Activated CD8-positive, alpha-beta memory T cell treated with anti-CD3 and anti-CD28 coated beads, Interleukin-2, amount 50 U/mL, for 4 hours (primary cell): ENCODE data around the gene ACTR8.

Experiments
- DNase-seq: peaks from one replicate; pipeline ENCODE4 v3.0.0-alpha.2; 2020

ACTR8 gene

DNA sequence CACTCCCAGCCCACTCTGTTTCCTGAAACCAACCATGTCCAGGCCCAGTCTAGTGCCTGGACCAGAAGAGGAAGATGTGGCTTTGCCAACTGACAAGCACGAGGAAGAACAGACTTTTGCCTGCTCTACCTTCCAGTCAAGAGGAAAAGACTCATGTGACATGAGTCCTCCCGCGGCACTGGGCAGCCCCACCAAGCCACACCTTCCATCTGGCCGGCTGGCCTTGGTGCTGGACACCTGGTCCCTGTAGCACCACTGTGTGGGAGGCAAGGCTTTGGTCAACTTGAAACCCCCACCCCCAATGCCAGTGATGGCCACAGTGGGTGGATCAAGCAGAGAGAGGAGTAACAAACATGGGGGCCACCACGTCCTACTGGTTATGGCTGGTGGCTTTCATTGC is 48.3 kb downstream of the ACTR8 start:
- DNase-seq = no peak

DNA sequence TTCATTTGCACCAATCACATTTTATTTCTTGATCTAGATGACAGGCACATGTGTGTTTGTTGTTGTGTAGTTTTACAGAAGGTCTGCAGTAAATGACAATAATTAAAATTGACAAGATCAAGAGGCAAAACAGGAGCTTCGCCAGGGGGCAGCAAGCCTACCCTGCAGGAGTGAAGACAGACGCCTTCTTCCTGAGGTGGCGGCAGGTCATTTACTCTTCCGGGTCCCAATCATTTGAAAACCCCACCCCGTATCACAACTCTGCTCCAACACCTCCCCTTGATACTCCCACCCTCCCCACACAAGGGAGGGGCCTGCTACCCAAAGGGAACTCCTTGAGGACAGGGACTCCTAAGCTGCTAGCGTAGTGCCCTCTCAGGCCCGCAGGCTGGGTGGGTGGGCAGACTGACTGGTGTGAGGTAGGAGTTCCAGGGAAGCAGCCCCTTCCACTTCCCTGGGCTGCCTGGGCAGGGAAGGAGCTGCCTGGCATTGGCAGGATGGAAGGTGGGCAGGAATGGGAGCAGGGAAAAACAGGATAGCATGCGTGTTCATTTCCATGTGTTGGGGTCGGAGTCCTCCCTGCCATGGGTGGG is 48.8 kb downstream of the ACTR8 start:
- DNase-seq = no peak

DNA sequence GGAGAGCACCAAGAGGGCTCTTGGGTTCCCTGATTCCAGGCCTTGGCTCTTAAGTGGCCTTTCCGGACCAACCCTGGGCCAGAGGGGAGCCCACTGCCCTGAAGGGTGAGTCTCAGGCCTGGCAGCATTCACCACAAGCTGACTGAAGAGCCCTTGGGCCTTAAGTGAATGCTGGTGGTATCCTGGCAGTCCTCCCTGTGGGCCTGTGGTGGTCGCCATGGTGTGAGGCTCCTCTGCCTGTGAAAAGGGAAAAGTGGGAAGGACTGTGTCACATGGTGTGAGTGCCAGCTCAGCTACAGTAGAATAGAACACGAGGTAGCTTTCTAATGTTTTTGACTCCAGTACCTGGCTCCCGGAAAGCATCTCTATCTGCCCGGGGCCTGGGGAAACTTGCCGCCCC is 51.0 kb downstream of the ACTR8 start:
- DNase-seq = no peak

DNA sequence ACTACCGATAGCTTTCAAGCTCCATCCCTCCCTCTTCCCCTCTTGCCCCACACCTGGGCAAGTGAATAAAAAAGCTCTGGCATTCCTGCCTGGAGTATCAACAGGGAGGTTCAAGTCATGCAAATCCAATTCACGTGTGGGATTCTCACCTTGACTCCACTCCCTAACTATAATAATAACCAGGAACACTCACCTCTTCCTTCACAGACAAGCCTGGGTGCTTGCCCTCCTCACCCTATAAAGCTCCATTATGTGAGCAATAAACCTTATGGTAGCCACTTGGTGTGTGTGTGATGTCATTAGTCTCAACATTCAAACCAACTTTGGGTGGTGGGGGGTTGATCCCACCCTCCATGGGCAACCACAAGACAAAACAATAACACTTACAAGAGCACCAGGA is 52.3 kb downstream of the ACTR8 start:
- DNase-seq = no peak

DNA sequence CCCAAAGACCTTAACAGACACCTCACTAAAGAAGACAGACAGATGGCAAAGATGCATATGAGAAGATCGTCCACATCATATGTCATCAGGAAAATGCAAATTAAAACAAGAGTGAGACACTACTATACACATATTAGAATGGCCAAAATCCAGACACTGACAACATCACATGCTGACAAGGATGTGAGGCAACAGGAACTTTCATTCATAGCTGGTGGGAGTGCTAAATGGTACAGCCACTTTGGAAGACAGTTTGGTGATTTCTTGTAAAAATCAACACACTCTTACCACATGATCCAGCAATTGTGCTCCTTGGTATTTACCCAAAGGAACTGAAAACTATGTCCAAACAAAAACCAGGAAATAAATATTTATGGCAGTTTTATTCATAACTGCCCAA is 53.4 kb downstream of the ACTR8 start:
- no peak for DNase-seq

DNA sequence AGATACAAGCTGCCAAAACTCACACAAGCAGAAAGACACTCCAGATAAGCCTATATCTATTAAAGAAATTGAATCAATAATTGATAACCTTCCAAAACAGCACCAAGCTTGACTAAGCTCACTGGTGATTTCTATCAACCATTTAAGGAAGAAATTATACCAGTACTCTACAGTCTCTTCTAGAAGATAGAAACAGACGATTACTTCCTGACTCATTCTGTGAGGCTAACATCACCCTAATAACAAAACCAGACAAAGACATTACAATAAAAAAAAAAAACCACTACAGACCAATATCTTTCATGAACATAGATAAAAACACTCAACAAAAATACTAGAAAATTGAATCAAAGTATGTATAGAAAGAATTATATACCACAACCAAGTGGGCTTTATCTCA is 55.9 kb downstream of the ACTR8 start:
- DNase-seq = no peak

DNA sequence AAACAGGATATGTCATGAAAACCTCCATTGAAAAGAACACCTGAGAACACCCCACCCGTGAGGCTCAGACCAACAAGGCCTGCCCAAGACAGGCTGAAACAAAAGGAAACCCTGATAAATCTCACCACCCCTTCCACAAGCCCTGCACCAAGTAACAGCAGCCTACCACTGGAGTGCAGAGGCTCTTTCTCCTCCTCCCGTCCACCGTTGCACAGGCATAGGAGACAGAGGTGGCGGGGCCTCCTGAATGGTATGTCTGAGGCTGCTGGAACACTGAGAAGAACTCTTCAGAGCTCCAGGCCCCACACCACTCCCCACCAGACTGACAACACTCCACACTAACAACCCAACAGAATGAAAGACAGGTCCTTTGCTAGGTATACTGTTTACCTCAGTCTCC is 57.2 kb downstream of the ACTR8 start:
- no peak for DNase-seq

DNA sequence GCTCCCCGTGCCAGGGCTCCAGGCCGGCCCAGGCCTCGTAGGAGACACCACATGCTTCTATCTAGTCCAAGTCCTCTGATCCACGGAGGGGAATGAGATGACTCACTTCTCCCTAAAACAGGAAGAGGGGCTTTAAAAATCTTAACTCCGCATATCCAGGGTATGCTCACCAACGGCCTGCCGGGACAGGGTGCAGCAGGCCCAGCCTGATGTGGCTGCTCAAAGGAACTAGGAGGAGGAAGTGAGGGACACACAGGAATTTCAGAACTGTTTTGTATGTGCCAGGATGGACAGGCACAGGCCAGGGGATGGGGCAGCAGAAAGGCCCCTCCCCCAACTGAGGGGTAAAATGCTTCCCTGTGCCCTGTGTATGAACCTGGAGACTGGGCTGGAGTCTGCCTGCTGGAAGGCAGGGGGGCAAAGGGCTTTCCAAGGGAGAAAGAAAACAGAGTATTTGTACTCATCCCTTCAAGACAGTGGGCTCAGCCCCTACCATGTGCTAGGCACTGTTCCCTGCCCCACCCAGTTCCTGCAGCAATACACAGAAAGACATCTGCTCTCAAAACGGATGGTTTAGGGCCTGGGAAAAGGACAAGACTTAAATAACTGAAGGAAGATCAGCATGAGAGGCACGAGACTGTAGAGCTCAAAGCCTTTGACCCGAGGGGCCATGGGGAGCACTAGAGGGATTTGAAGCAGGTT is 57.8 kb downstream of the ACTR8 start:
- DNase-seq = no peak

DNA sequence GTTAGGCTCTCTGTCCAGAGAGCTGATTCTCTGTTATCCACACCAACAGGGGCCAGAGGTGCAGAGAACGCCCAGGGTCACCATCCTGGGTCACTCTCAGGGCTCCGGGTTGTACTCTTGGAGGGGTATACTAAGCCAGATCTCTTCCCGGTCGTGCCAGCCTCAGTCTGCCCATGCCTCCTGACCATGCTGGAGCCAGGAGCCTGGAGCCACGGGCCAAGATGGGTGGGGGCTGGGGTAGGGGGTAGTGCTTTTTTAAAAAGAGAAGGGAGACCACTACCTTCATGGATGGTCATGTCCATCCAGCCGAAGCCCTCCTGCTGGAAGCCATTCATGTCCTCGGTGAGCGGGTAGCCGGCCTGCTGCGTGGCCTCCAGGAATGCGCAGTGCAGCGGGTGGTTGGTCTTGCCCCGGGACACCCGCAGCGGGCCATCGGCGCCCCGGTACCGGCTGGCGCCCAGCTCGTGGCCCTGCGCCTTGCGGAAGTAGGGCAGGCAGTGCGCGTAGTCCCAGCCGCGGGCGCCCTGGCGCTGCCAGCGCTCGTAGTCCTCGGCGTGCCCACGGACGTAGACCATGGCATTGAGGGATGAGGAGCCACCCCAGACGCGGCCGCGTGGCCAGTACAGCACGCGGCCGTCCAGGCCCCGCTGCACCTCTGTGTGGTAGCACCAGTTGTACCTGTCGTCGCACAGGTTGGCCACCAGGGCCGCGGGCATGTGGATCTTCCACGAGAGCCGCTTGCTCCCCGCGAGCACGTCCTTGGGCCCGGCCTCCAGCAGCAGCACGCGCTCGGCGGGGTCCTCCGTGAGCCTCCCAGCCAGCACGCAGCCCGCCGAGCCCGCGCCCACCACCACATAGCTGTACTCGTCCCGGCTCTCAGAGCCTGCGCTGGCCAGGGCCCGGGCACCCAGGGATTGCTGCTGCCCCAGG is 58.7 kb downstream of the ACTR8 start:
- DNase-seq = no peak

DNA sequence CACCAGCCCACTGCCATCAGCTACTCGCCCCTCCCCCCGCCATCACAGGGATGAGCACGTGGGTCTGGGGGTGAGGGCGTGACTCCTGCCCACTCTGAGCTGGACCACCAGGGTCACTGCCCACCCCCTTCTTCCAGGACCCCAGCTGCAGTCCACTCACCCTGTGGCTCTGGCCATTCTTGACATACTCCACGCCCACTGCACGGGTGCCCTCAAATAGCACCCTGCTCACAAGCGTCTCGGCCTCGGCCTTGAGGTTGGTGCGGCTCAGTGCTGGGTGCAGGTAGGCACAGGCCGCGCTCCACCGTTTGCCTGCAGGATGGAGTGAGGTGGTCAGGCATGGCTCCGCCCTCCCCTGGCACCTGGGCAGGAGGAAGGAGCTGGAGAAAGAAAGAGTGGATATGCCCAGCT is 59.6 kb downstream of the ACTR8 start:
- no peak for DNase-seq

DNA sequence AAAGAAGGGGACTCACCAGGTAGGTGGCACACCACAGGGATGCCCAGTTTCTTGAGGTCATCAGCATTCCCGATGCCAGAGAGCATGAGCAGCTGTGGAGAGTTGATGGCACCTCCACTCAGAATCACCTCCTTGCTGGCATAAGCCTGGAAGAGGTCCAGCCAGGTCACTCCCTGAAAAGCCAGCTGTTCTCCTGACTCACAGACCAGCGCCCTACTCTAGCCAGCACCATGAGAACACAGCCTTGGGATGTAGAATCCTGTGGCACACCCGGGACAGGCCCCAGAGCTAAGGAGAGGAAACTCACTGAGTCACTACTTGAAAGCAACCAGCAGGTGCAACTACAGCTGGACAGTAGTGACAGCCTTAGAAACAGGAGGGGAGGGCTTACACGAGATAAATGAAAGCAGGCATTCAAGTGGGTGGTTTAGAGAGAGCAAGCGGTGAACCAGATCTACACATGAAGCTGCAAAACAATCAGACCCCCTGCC is 60.3 kb downstream of the ACTR8 start:
- no peak for DNase-seq

DNA sequence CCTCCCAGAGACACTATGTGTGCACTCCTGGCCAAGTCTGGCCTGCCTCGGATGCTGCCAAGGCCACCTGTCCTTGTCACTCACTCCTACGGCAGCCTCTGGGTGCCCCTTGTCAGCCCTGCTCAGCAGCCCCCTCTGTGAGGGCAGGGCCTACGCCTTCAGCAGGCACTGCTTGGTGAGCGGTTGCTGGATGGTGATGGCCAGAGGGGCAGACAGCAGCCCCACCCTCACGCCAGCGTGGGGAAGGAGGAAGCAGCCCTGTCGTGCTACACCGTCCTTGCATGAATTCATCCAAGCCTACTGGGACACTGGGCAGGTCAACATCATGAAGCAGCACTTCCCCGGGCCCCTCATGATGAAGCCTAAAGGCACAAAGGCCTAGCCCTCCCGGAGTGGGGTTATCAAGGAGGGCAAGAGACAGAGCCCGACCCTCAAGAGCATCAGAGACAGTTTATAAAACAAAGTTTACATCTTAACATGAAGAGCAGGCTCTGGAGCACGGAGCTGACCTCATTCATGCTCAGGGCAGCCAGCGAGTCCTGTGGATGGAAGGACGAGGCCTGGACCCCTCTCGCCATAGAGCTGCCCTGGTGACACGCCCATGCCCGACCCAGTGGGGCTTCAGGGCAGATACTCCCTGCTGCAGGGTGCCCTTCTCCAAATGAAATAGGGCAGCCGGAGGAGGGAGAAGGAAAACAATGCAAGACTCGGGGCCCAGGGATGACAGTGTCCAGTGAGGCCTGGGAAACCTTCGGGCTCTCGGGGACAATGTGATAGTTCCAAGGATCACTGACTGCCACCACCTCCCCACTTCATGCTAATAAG is 61.0 kb downstream of the ACTR8 start:
- no peak for DNase-seq

DNA sequence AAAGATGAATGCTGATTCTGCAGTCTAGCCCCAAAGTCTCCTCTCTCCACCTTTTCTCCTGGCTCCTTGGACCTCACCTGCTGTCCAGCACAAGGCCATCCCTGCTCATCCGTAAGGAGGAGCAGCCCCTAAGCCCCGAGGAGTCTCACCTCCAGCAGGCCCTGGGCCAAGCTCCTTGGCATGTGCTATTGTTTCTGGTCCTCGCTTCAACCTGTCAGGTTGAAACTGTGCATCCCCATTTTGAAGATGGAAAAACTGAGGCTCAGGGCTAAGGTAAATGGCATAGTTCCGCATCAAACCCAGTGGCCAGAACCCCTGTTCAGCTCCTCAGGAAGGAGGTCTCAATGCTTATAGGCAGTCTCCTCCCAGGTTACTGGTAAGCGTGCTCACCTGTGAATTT is 61.9 kb downstream of the ACTR8 start:
- DNase-seq = no peak

DNA sequence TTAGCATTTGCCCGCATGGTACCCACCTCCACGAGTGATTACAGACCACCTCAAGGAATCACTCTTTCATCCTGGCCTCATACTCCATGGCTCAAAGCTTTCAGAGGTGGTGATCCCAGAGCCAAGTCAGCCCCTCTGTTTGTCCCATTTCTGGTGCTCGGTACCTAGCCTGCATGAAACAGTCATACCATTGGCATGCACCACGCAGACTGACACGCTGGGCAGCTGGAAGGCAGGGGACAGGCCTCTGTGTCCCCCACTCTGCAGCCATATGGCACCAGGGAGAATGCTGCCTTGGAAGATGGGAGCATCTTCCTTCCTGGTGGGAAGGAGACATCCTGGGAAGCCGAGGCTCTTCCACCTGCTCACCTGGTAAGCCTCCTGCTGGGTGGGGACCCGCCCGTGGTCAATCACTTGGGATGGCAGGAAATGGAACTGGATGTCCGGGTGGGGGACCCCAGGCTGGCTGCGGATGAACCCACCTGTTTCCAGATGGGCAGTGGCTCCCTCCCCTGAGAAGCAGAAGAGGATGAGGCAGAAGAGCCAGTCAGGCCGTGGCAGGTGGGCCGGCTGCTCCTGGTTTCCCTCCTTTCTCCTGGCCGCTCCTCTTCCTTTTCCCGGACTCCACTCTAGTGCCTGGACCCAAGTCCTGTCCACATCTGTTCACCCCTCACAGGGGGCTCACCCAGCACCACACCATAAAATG is 62.6 kb downstream of the ACTR8 start:
- DNase-seq = no peak

DNA sequence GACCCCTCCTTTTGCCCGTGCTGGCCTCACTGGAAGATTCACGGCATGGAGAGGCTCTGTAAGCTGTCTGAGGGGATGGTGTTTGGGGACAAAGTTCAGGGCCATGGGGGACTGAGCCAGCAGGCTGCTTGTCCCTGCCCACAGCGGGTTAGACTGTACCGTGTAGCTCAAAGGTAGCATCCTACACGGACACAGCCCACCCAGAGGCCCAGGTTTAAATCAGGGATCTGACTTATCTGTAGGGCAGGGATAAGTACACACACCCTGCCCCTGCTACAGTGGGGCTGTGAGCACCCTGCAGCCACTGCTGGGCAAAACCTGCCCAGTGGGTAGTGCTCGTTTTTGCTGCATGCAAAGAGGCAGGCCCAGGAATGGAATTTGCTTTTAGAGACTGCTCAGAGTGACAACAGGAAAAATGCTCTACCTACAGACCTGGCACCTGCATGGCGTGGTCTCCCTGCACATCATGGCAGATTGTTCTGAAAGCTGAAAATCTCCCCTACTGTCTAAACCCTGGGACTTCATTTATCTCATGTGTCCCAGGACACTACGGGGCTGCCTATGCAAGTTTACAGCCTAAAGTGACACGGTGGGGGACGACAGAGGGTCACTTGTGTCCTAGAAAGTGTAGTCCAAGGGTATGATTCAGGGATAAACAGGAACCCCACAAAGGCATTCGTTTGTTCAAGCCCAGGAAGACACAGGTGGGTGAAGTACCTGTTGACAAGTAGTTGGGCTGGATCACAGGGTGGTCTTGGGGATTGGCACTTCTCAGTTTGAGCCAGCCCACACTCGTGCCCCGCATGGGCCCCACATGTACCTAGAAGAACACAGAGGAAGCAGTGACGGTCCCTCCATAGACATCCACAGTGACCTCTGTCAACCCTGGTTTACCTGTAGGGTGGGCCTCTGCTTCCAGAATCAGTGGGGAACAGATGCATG is 63.5 kb downstream of the ACTR8 start:
- DNase-seq = no peak

DNA sequence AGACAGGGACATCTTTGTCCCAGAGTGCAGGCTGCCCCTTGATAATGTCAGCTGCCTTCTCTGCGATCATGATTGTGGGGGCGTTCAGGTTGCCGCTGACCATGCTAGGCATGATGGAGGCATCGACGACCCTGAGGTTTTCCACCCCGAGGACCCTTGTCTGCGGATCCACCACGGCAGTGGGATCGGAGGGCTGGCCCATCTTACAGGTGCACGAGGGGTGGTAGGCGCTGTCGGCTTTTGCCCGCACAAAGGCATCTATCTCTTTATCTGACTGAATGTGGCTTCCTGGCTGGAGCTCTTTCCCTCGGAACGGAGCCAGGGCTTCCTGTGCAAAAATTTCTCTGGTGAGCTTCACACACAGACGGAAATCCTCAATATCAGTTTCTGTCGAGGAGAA is 64.1 kb downstream of the ACTR8 start:
- no peak for DNase-seq

DNA sequence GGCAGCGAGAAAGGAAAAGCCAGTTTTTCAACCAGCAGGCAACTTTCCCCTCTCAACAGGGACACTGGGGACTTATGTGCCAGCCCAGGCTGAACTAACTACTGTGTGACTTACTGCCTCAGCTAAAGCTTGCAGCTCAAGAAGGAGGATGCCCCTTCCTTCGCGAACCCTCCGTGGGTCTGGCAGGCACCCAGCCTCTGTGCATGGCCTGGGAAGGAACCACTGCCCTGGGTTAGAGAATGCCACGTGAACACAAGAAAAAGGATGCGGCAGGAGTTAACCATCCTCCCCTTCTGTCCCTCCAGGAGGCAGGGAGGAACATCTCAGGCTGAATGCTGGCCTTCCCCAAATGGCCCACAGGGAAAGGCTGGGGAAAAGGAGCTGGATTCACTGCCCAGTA is 64.7 kb downstream of the ACTR8 start:
- DNase-seq = no peak
